Skeletal muscle satellite cell (primary cell): Measurements from ENCODE around the gene PAX6.
"Not testable (repeated sequence)": the region's sequence is repeated elsewhere in the genome, so short reads cannot be mapped to it uniquely, and the experiment has no call there.

ENCODE experiments used
- H3K27me3 ChIP-seq: 2 replicates; pipeline ENCODE4 v1.7.0; 2013; ENCODE audit warnings: low read length; ENCODE audit not compliant: control insufficient read depth, insufficient read depth
- H3K36me3 ChIP-seq: 2 replicates; pipeline ENCODE4 v1.7.0; 2013; ENCODE audit warnings: mild to moderate bottlenecking, control low read depth, low read length; ENCODE audit not compliant: insufficient read depth
- H3K4me1 ChIP-seq: 2 replicates; pipeline ENCODE4 v1.7.0; 2013; ENCODE audit warnings: low read length; ENCODE audit not compliant: control insufficient read depth, insufficient read depth
- H3K4me2 ChIP-seq: 2 replicates; pipeline ENCODE4 v1.7.0; 2013; ENCODE audit warnings: mild to moderate bottlenecking, low read length
- H3K4me3 ChIP-seq: 2 replicates; pipeline ENCODE4 v1.7.0; 2013; ENCODE audit warnings: low read length
- H3K9ac ChIP-seq: 2 replicates; pipeline ENCODE4 v1.7.0; 2013; ENCODE audit warnings: mild to moderate bottlenecking, low read depth, low read length, moderate library complexity
- H3K9me3 ChIP-seq: replicated peaks from 2 replicates; pipeline ENCODE4 v1.7.0; 2013; ENCODE audit warnings: mild to moderate bottlenecking, control low read depth, low read length

PAX6 gene

DNA sequence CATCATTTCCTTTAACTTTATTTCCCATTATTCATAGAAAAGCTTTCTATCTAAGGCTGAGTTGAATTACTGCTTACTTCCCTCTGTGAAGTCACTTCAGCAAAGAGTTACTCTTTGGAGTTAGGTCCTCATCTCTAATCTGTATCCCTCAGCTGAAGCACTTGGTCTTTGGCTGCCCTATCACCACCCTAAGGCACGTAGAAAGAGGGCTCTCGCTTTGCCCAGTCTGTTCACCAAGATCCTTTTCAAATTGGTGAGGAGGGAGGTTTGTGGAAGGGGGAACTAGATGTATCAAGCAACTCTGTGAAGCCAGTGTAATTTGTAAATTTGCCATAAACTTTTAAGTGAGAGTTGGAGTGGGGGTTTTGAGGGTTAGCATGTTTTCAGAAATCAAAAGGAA lies 43.4 kb downstream of the PAX6 start:
- Histone ChIP-seq H3K9me3 (no peaks in the 10 kb centered on the region), H3K4me3 (no peak overlapping the region), H3K9ac (no peak overlapping the region), H3K36me3 (no peaks in the 10 kb centered on the region), H3K4me2 (no peak overlapping the region), H3K4me1 (no peaks in the 10 kb centered on the region), H3K27me3 (no peaks in the 10 kb centered on the region)

DNA sequence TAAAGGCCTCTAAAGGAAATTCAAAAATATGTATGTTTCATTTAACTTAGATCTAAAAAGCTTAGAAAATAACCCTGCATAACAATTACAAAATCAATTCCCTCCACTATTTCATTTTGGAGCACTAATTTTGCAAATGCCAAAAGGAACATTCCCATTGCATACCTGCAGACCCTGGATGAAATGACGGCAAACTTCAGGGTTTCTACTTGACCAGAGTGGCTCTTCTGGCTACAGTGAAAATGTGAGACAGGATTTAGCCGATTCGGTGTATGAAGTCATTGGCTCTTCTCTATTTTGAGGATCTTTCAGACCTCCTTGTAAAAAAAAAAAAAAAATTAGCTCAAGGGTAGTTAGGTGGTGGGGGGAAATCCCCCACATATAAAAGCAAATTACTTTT lies 44.1 kb downstream of the PAX6 start:
- no peaks in the 10 kb centered on the region for H3K4me1 ChIP-seq
- H3K27me3 ChIP-seq: no peaks in the 10 kb centered on the region
- no peak overlapping the region for H3K4me2 ChIP-seq
- H3K4me3 ChIP-seq: no peak overlapping the region
- no peaks in the 10 kb centered on the region for H3K9me3 ChIP-seq
- no peaks in the 10 kb centered on the region for H3K36me3 ChIP-seq
- no peak overlapping the region for H3K9ac ChIP-seq

DNA sequence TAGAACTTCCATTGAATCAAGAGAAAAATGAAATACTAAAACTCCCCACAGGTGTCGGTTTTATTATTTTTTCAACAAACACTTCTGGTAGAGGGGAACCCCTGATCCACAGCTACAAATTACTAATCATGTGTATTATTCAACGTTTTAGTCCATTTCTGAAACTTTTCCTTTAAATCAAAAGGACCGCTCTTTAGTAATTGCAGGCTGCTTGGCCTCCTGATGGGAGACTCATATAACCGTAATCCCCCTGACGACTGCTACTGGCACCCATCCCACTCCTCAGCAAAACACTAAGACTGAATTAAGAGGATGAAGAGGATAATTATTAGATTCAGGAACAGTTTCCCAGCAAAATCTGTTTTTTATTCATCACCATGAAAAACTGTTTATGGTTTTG lies 46.4 kb downstream of the PAX6 start:
- Histone ChIP-seq H3K36me3 (no peaks in the 10 kb centered on the region), H3K9me3 (no peaks in the 10 kb centered on the region), H3K27me3 (no peaks in the 10 kb centered on the region), H3K4me1 (no peaks in the 10 kb centered on the region), H3K4me2 (no peak overlapping the region), H3K4me3 (no peak overlapping the region), H3K9ac (no peak overlapping the region)

DNA sequence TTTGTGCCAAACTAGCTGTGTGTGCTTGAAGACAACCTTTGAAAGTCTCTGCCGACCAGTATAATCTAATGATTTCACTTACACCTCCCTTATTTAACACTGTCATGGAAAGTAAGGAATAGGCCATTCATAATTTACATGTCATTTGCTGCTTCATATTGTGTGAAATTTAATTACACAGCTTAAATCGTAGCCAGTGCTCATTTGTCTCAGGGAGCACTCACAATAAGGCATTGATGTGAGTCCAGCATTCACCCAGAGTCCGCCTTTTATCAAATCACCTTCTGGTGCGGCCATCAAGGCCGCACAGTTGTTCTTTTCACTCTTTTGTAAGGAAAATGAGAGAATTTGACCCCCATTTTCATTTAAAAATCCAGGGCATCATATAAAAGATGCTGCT lies 46.9 kb downstream of the PAX6 start:
- H3K27me3 ChIP-seq: no peaks in the 10 kb centered on the region
- H3K4me2 ChIP-seq: no peak overlapping the region
- no peak overlapping the region for H3K9ac ChIP-seq
- no peaks in the 10 kb centered on the region for H3K9me3 ChIP-seq
- H3K4me3 ChIP-seq: no peak overlapping the region
- H3K36me3 ChIP-seq: no peaks in the 10 kb centered on the region
- H3K4me1 ChIP-seq: no peaks in the 10 kb centered on the region

DNA sequence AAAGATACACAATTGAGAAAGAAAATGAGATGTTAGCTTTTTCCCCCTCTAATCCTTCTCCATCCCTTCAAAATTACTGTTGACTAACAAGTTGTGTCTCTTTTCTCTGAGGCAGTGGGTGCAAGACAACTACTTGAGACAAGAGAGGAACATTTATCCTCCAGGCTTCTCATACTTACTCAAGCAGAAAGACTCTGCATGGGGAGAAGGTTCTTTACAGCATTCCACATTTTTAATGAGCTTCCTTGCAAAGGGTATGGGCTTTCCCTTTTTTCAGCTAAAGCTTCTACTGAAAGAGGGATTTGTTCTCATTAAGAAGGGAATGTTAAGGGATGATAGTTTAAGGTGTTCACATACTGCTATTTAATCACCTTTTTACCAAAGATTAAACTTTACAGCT lies 47.8 kb downstream of the PAX6 start:
- no peaks in the 10 kb centered on the region for H3K27me3 ChIP-seq
- H3K4me2 ChIP-seq: no peak overlapping the region
- no peaks in the 10 kb centered on the region for H3K4me1 ChIP-seq
- H3K9me3 ChIP-seq: no peaks in the 10 kb centered on the region
- no peak overlapping the region for H3K4me3 ChIP-seq
- H3K9ac ChIP-seq: no peak overlapping the region
- H3K36me3 ChIP-seq: no peaks in the 10 kb centered on the region

DNA sequence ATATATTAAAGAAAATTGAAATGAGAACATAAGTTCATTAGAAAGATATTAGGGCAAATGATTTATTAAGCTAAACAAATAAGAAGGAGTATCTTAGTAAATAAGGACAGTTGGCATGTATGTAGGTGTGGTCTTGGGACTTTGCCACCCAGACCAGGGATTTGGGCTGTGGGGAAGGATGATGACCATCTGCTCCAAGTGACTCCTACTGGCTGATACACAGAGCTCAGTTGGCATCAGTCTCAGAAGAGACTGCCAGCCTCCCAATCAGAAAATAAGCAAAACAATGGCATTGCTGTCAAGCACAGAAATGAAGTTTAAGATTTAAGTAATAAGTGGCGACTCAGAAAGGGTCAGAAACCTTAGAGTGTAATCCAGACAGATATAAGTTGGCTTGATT lies 49.5 kb downstream of the PAX6 start:
- no peak overlapping the region for H3K9ac ChIP-seq
- no peaks in the 10 kb centered on the region for H3K4me1 ChIP-seq
- H3K4me2 ChIP-seq: no peak overlapping the region
- H3K27me3 ChIP-seq: no peaks in the 10 kb centered on the region
- no peaks in the 10 kb centered on the region for H3K9me3 ChIP-seq
- H3K4me3 ChIP-seq: no peak overlapping the region
- H3K36me3 ChIP-seq: no peaks in the 10 kb centered on the region

DNA sequence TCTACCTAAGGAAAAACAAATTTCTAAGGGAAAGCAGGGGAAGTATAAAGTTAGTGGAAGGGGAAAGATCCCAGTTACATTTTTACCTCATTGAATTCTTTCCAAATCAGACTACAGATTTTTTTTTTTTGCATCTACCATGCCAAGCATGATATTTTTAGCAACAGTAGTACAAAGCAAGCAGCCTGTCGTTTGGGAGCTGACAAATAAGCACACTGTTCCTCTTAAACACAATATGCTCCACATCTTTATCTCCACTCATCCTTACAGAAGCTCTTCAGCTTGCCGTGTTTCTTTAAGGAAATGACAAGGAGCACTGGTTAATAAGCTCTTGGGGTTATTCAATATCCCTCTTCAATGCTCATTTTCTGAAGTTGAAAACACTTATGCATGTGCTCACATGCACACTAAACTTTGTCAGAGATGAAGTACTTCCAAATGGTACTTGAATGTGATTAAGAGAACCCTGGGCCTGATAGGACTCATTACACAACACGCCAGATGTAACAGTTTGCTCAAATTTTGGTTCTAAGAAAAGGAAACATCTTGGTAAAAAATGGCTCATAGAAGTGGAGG lies 53.8 kb downstream of the PAX6 start:
- Histone ChIP-seq H3K4me1 (no peaks in the 10 kb centered on the region), H3K36me3 (no peaks in the 10 kb centered on the region), H3K4me2 (no peak overlapping the region), H3K9me3 (no peaks in the 10 kb centered on the region), H3K27me3 (no peaks in the 10 kb centered on the region), H3K9ac (no peak overlapping the region), H3K4me3 (no peak overlapping the region)

DNA sequence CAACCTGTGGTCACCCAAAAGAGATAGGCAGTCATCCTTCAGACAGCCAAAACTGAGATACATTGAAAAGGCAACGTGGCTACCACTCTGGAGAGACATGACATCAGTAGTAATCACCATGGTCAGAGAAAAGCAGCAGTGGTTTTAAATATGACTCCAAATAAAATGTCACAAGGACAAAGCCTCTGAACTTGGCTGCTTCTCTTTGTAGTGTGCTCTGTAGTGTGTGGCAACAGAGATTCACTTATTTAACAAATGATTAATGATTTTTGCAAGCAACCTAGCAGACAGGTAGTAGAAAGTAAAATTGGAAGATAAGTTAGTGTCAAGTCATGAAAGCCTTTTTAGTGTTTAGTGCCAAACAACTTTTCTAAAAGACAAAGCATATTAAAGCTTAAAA lies 63.5 kb downstream of the PAX6 start:
- Histone ChIP-seq H3K27me3 (no peaks in the 10 kb centered on the region), H3K9ac (no peak overlapping the region), H3K4me3 (no peak overlapping the region), H3K4me1 (no peaks in the 10 kb centered on the region), H3K9me3 (no peaks in the 10 kb centered on the region), H3K36me3 (no peaks in the 10 kb centered on the region), H3K4me2 (no peak overlapping the region)

DNA sequence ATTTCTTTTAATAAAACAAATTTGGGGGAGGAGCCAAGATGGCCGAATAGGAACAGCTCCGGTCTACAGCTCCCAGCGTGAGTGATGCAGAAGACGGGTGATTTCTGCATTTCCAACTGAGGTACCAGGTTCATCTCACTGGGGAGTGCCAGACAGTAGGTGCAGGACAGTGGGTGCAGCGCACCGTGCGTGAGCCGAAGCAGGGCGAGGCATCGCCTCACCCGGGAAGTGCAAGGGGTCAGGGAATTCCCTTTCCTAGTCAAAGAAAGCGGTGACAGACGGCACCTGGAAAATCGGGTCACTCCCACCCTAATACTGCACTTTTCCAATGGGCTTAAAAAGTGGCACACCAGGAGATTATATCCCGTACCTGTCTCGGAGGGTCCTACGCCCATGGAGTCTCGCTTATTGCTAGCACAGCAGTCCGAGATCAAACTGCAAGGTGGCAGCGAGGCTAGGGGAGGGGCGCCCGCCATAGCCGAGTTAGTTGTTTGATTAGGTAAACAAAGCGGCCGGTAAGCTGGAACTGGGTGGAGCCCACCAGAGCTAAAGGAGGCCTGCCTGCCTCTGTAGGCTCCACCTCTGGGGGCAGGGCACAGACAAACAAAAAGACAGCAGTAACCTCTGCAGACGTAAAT lies 70.3 kb downstream of the PAX6 start:
- H3K4me2 ChIP-seq, H3K9ac ChIP-seq, H3K4me1 ChIP-seq, H3K27me3 ChIP-seq, H3K36me3 ChIP-seq, H3K4me3 ChIP-seq, H3K9me3 ChIP-seq: not testable (repeated sequence)

DNA sequence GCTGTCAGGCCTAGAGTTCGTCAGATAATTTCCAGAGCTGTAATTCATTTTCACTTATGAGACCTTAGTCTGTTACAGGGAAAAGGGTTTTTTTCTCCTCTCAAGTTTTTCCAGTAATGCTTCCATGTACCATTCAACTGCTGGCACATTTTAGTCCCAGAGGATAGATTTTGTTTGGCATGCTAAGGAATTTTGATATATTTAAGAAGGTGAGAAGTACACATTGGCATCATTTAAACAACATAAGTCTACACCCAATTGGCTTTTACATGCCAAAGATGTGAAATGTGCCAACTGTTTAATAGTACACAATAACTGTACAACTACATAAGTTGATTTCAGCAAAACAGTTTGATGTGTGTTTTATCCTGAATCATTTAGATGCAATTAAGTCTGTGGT lies 71.0 kb downstream of the PAX6 start:
- Histone ChIP-seq H3K9ac (no peak overlapping the region), H3K36me3 (no peaks in the 10 kb centered on the region), H3K9me3 (no peaks in the 10 kb centered on the region), H3K4me1 (no peaks in the 10 kb centered on the region), H3K4me2 (no peak overlapping the region), H3K4me3 (no peak overlapping the region), H3K27me3 (no peaks in the 10 kb centered on the region)
